Stimulated activated CD8-positive, alpha-beta memory T cell treated with anti-CD3 and anti-CD28 coated beads, Interleukin-4, amount 100 ng/mL, for 48 hours (primary cell): ENCODE results near the gene HYCC1.
"Not testable (repeated sequence)": the region's sequence is repeated elsewhere in the genome, so short reads cannot be mapped to it uniquely, and the experiment has no call there.

Source experiments
- DNase-seq: peaks from one replicate; pipeline ENCODE4 v3.0.0-alpha.2; 2020

The HYCC1 gene

GRCh38 chr7:22983257-22983855 is 30.6 kb downstream of the HYCC1 start:
- no peak for DNase-seq

GRCh38 chr7:22980422-22980821 is 33.5 kb downstream of the HYCC1 start:
- no peak for DNase-seq

GRCh38 chr7:22979861-22980260 is 34.1 kb downstream of the HYCC1 start:
- DNase-seq: no peak

DNA sequence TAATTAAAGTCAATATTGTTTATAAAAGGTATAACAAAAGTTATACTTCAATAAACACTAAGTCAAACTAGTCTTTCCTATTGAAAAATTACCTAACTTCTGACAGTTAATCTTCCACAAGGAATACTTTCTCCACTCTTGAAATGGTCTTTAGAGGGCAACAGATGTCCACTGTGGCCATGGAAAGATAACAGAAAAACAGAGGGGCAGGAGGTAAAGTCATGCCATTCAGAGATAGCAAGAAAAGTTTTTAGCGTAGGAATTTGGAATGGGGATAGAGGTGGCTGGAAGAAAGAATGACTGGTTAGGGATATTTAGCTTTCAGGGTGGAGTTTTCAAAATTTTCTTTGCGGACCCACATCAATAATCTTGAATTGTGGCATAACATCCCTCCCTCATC is 34.7 kb downstream of the HYCC1 start:
- no peak for DNase-seq

- DNase-seq: not testable (repeated sequence)
Measured at GRCh38 chr7:22974636-22975035, 39.3 kb downstream of the HYCC1 start.

DNA sequence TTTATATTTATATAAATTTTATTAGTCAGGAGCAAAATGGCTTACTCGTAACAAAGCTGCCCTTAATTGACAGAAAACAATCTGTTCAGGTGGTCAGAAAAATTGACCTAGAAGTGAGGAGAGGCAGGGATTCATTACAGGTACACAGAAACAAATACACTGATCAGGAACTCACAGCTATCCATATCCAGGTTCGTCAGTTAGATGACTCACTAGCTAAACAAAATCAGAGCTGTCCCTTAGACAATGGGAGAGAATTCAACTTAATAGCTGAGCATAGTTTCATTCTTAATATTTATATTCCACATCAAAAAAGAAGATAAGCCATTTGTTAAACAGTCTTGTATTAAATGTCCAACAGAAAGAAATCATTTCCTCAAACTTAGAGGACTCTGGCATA is 41.7 kb downstream of the HYCC1 start:
- DNase-seq: no peak

DNA sequence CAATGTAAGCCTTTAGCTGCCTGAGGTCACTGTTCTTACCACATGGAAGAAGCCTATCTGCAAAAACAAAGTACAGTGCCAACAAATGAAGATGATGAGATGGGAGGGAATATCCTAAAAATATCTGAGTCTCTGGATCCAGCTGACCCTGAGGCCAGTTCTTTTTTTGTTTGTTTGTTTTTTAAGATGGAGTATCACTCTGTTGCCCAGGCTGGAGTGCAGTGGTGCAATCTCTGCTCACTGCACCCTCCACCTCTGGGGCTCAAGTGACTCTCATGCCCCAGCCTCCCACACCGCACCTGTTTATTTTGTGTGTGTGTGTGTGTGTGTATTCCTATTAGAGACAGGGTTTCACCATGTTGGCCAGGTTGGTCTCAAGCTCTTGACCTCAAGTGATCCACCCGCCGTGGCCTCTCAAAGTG is 44.9 kb downstream of the HYCC1 start:
- no peak for DNase-seq
